Thymus (tissue), 11 donors: ENCODE measurements around the gene ZMIZ2. TPM values are rescaled to one million over a fixed set of nuclear protein-coding genes. Genes with fewer than 3 reads are reported as not detected.

Experiments
- DNase-seq, 9 donors: peaks; one replicate each; pipeline ENCODE4 v3.0.0-alpha.2; 2013; ENCODE audit warnings: low spot score in 9 of 9, low read depth in 6 of 9, missing footprints in 1 of 9
- H3K27ac ChIP-seq, 2 donors: one replicate each; pipeline ENCODE4 v1.5.1; 2013; ENCODE audit warnings: control low read depth in 1 of 2, low read depth in 1 of 2, low read length in 1 of 2, mild to moderate bottlenecking in 1 of 2, moderate library complexity in 1 of 2
- H3K27me3 ChIP-seq, 2 donors: one replicate each; pipeline ENCODE4 v1.5.1; 2013; ENCODE audit warnings: low read length in 1 of 2; ENCODE audit not compliant: control insufficient read depth in 2 of 2, insufficient read depth in 1 of 2
- H3K36me3 ChIP-seq, 2 donors: one replicate each; pipeline ENCODE4 v1.5.1; 2013; ENCODE audit warnings: low read length in 1 of 2, mild to moderate bottlenecking in 1 of 2, moderate library complexity in 1 of 2; ENCODE audit not compliant: control insufficient read depth in 2 of 2, insufficient read depth in 2 of 2
- H3K4me1 ChIP-seq, 2 donors: one replicate each; pipeline ENCODE4 v1.5.1; 2013; ENCODE audit warnings: low read length in 2 of 2; ENCODE audit not compliant: control insufficient read depth in 2 of 2, insufficient read depth in 2 of 2
- H3K4me3 ChIP-seq, 2 donors: one replicate each; pipeline ENCODE4 v1.5.1; 2013; ENCODE audit warnings: low read length in 2 of 2, control low read depth in 1 of 2, mild to moderate bottlenecking in 1 of 2
- H3K9me3 ChIP-seq, 2 donors: one replicate each; pipeline ENCODE4 v1.5.1; 2013; ENCODE audit warnings: low read length in 1 of 2, mild to moderate bottlenecking in 1 of 2; ENCODE audit not compliant: control insufficient read depth in 2 of 2, insufficient read depth in 1 of 2
- WGBS: extraction: QIAGEN DNeasy Blood & Tissue Kit; methylation state at CpG from one replicate; pipeline ENCODE4 v1.1.7; 2013; 5-methylcytosine and 5-hydroxymethylcytosine counted together
- polyA plus RNA-seq: library from polyadenylated mRNA; stranded (reverse); fragments of 200-250 nt; gene quantifications from one replicate; pipeline ENCODE4 v1.2.3, GENCODE V29; 2013
- total RNA-seq: library from RNA; stranded (reverse); fragments of 120-200 nt; gene quantifications from one replicate; pipeline ENCODE4 v1.2.4, GENCODE V29; 2013
- donor health status: healthy.

ZMIZ2 gene
- total and polyA plus RNA-seq, 2 donors = 7.5 to 74.1 TPM

GRCh38 chr7:44738051-44738723, 10.5 kb upstream of the ZMIZ2 start:
- Histone ChIP-seq H3K4me3 (no peak overlapping the region), H3K27ac (no peak overlapping the region), H3K9me3 (no peaks in the 10 kb centered on the region), H3K27me3 (no peaks in the 10 kb centered on the region), H3K4me1 (no peaks in the 10 kb centered on the region), H3K36me3 (no peaks in the 10 kb centered on the region)
- DNase-seq = no peak
- WGBS = 97% methylated on average over 4 of the region's 4 CpGs

- Histone ChIP-seq H3K36me3 (no peaks in the 10 kb centered on the region), H3K4me1 (no peaks in the 10 kb centered on the region), H3K4me3 (no peak overlapping the region), H3K9me3 (no peaks in the 10 kb centered on the region), H3K27me3 (no peaks in the 10 kb centered on the region), H3K27ac (no peak overlapping the region)
- WGBS = 96% methylated on average over 23 of the region's 23 CpGs
- no peak for DNase-seq
Measured at GRCh38 chr7:44738876-44739665, 9.6 kb upstream of the ZMIZ2 start.

DNA sequence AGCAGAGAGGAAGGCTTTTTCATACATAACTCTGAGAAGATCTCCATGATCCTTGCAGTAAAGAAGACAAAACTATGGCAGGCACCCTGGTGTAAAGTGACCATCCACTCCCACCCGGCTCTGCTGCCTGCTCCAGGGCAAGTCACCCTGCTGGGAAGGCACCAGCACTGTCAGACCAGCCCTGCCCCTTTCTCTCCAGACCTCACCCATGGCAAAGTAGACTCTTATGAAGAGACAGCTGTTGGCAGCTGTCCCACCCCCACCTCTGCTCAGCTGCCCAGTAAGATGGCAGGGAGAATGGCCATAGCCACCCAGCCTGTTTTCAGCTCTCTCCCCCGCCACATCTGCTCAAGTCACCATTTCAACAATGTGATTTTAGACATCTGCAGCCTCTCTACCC, 8.6 kb upstream of the ZMIZ2 start:
- H3K27ac ChIP-seq = no peak overlapping the region
- no peaks in the 10 kb centered on the region for H3K36me3 ChIP-seq
- H3K4me1 ChIP-seq = no peaks in the 10 kb centered on the region
- WGBS = 98% methylated on average over 2 of the region's 2 CpGs
- no peak for DNase-seq
- H3K4me3 ChIP-seq = no peak overlapping the region
- no peaks in the 10 kb centered on the region for H3K27me3 ChIP-seq
- H3K9me3 ChIP-seq = no peaks in the 10 kb centered on the region

DNA sequence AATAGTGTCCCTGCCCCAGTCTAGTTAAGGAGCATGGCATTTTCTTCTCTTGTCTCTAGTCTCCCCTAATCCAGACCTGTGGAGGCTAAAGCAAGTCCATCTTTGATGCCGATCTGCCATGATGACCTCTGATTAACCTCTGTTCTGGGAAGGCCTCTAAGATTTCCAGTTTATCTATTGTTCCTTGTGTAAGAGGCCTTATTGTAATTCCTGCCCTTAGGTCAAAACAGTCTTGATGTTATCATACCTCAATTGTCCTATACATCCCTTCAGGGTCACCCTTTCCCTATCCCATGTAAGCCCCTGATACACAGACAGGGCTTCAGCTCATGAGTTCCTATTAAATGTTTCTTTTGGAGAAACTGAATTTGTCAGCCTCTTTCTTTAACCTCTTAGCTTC, 4.9 kb upstream of the ZMIZ2 start:
- Histone ChIP-seq H3K9me3 (no peaks in the 10 kb centered on the region), H3K4me1 (peaks cover 4 to 6% of the 10 kb centered on the region in 2 donors), H3K27me3 (no peaks in the 10 kb centered on the region), H3K36me3 (no peaks in the 10 kb centered on the region), H3K4me3 (no peak overlapping the region), H3K27ac (no peak overlapping the region)
- 94% methylated on average over 1 of the region's 1 CpG for WGBS
- no peak for DNase-seq

DNA sequence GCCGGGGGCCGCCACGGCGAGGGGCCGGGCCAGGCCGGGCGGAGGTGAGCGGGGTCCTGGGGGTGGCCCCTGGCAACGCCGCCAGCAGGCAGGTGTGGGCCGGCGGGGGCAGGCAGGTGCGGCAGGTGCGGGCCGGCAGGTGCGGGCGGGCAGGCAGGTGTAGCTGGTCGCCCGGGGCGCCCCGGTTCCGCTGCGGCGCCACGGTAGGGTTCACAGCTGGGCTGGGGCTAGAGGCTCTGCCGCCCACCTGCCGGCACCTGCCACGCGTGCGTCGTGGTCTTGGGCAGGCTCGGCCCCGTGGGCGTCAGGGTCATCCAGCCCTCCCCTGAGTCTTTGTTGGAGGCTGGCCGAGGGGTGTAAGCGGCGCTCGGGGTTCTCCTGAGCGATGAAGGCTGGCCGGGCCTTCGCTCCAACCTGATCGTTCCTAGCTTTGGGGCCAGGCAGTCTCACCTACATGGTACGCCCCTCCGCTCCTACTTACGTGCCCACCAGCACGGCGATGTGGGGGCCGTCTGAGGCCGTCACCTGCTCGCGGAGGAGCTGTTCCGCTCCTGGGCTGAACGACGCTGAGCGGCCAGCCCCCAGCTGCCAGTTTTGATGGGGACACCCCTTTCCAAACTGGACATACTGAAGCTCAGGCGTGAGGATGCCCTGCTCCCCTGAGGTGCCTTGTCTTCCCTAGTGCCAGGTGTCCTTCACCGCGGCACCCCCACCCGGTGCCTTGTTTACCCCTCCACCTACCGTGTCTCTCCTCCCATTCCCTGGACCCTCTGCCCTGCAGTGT, 493 bp downstream of the ZMIZ2 start:
- peaks cover 0 to 3% of the 10 kb centered on the region in 2 donors for H3K36me3 ChIP-seq
- H3K4me3 ChIP-seq = peak overlapping the region; percentile 65 to 86
- DNase-seq = peak in 5 of 9 donors; percentile 26 to 59 (median 36)
- H3K27ac ChIP-seq = peak overlapping the region; percentile 55 to 99
- H3K4me1 ChIP-seq = peaks cover 29 to 32% of the 10 kb centered on the region in 2 donors
- no peaks in the 10 kb centered on the region for H3K9me3 ChIP-seq
- WGBS = 4% methylated on average over 60 of the region's 60 CpGs
- no peaks in the 10 kb centered on the region for H3K27me3 ChIP-seq

GRCh38 chr7:44749992-44750391, 1.3 kb downstream of the ZMIZ2 start:
- Histone ChIP-seq H3K9me3 (no peaks in the 10 kb centered on the region), H3K4me1 (peaks cover 29 to 32% of the 10 kb centered on the region in 2 donors), H3K4me3 (peak overlapping the region; percentile 65 to 86), H3K36me3 (peaks cover 0 to 3% of the 10 kb centered on the region in 2 donors), H3K27me3 (no peaks in the 10 kb centered on the region), H3K27ac (no peak overlapping the region)
- WGBS = 94% methylated on average over 2 of the region's 2 CpGs
- peak in 1 of 9 donors; percentile 6 for DNase-seq

DNA sequence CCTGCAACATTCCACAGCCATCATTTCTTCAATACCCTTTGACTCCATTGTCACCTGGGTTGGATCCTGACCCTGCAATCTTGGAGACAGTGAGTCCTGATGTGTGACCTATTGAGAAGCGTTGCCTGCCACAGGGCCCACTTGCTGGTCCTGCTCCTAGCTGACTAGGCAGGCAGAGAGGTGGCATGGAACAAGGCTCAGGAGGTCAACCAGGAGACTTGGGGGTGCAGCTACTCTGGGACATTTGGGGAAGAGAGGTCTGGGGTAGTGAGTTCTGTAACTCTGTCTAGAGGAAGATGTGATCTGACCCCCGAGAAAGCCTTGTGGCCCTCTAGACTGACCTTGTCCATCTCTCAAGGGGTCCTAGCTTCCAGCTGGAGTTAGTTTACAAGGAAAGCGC, 1.8 kb downstream of the ZMIZ2 start:
- DNase-seq = peak in 1 of 9 donors; percentile 15
- Histone ChIP-seq H3K4me1 (peaks cover 29 to 36% of the 10 kb centered on the region in 2 donors), H3K4me3 (peak overlapping the region; percentile 7 to 65), H3K9me3 (no peaks in the 10 kb centered on the region), H3K36me3 (peaks cover 0 to 3% of the 10 kb centered on the region in 2 donors), H3K27me3 (no peaks in the 10 kb centered on the region), H3K27ac (peak overlapping the region in 1 of 2 donors; percentile 78)
- WGBS = 98% methylated on average over 3 of the region's 3 CpGs

- no peaks in the 10 kb centered on the region for H3K9me3 ChIP-seq
- H3K4me1 ChIP-seq = peaks cover 29 to 36% of the 10 kb centered on the region in 2 donors
- no peaks in the 10 kb centered on the region for H3K27me3 ChIP-seq
- peak overlapping the region; percentile 46 to 78 for H3K27ac ChIP-seq
- no peak overlapping the region for H3K4me3 ChIP-seq
- WGBS = 43% methylated on average over 6 of the region's 6 CpGs
- peaks cover 0 to 3% of the 10 kb centered on the region in 2 donors for H3K36me3 ChIP-seq
- peak in 7 of 9 donors; percentile 25 to 75 (median 50) for DNase-seq
Measured at GRCh38 chr7:44750921-44751571, 2.4 kb downstream of the ZMIZ2 start.
